GM18520 (cell line): ENCODE data around the gene PDGFRA.
"Not testable (repeated sequence)": the region's sequence is repeated elsewhere in the genome, so short reads cannot be mapped to it uniquely, and the experiment has no call there.

Experiments
- ATAC-seq: cut with Tn5 transposase; IDR thresholded peaks from one replicate; pipeline ENCODE4 v1.9.1; 2021; ENCODE audit not compliant: unreplicated experiment

The PDGFRA gene

GRCh38 chr4:54318904-54319303 lies 89.8 kb downstream of the PDGFRA start:
- ATAC-seq = no peak

- no peak for ATAC-seq
These were observed 92.0 kb downstream of the PDGFRA start for GRCh38 chr4:54320826-54321685.

- peak; percentile 70 for ATAC-seq
These were observed 93.8 kb downstream of the PDGFRA start for GRCh38 chr4:54322818-54323417.

GRCh38 chr4:54330896-54331295 lies 101.8 kb downstream of the PDGFRA start:
- ATAC-seq = no peak

GRCh38 chr4:54332542-54332941 lies 103.4 kb downstream of the PDGFRA start:
- no peak for ATAC-seq

- ATAC-seq = no peak
These were observed 104.6 kb downstream of the PDGFRA start for GRCh38 chr4:54333657-54334056.

GRCh38 chr4:54334769-54335168 lies 105.7 kb downstream of the PDGFRA start:
- not testable (repeated sequence) for ATAC-seq

GRCh38 chr4:54337009-54337408 lies 107.9 kb downstream of the PDGFRA start:
- ATAC-seq = no peak

GRCh38 chr4:54342067-54342466 lies 113.0 kb downstream of the PDGFRA start:
- not testable (repeated sequence) for ATAC-seq
